ENCODE measurements around the gene MEOX1. TPM values are rescaled to one million over a fixed set of nuclear protein-coding genes. Genes with fewer than 3 reads are reported as not detected.

MEOX1 gene
- total and polyA plus RNA-seq, 2 experiments from 2014 or later: 0.32 to 1.0 TPM

- H3K27ac ChIP-seq: no peak overlapping the region
- TF ChIP-seq CTCF (IDR thresholded peaks at IDR 0.05; ENCODE audit: low read depth, low read length): no peak
These were observed 9.6 kb downstream of the MEOX1 start for GRCh38 chr17:43652124-43652480.

GRCh38 chr17:43650471-43650870 lies 11.3 kb downstream of the MEOX1 start:
- no peaks in the 10 kb centered on the region for H3K36me3 ChIP-seq
- no peak for TF ChIP-seq CTCF (IDR thresholded peaks at IDR 0.05; ENCODE audit: low read depth, low read length)
- H3K9me3 ChIP-seq (ENCODE audit: low read depth): no peaks in the 10 kb centered on the region
- no peak overlapping the region for H3K27ac ChIP-seq
- DNase-seq (ENCODE audit: low read depth in 1 of 2, low spot score in 1 of 2): no peak
- H3K4me3 ChIP-seq: no peak overlapping the region
- peaks cover 8% of the 10 kb centered on the region for H3K4me1 ChIP-seq (ENCODE audit: low read depth)
- peaks cover 6% of the 10 kb centered on the region for H3K27me3 ChIP-seq

More at GRCh38 chr17:43652124-43652480, 9.6 kb downstream of the MEOX1 start:
- no peak overlapping the region for H3K4me3 ChIP-seq
- H3K9me3 ChIP-seq (ENCODE audit: low read depth): no peaks in the 10 kb centered on the region
- DNase-seq (ENCODE audit: low read depth in 1 of 2, low spot score in 1 of 2): no peak
- H3K4me1 ChIP-seq (ENCODE audit: low read depth): peaks cover 8% of the 10 kb centered on the region
- no peaks in the 10 kb centered on the region for H3K27me3 ChIP-seq
- no peaks in the 10 kb centered on the region for H3K36me3 ChIP-seq

GRCh38 chr17:43648916-43649315 lies 12.8 kb downstream of the MEOX1 start:
- Histone ChIP-seq H3K9me3 (ENCODE audit: low read depth) (no peaks in the 10 kb centered on the region), H3K27me3 (peaks cover 6% of the 10 kb centered on the region), H3K4me3 (no peak overlapping the region), H3K36me3 (no peaks in the 10 kb centered on the region), H3K27ac (no peak overlapping the region), H3K4me1 (ENCODE audit: low read depth) (peaks cover 8% of the 10 kb centered on the region)
- TF ChIP-seq CTCF (IDR thresholded peaks at IDR 0.05; ENCODE audit: low read depth, low read length): no peak
- DNase-seq (ENCODE audit: low read depth in 1 of 2, low spot score in 1 of 2): peak in 1 of 2 donors; percentile 57

- no peak for TF ChIP-seq CTCF (IDR thresholded peaks at IDR 0.05; ENCODE audit: low read depth, low read length)
- Histone ChIP-seq H3K27ac (no peak overlapping the region), H3K4me3 (no peak overlapping the region), H3K9me3 (ENCODE audit: low read depth) (no peaks in the 10 kb centered on the region), H3K27me3 (peaks cover 6% of the 10 kb centered on the region), H3K4me1 (ENCODE audit: low read depth) (peaks cover 5% of the 10 kb centered on the region), H3K36me3 (no peaks in the 10 kb centered on the region)
- DNase-seq (ENCODE audit: low read depth in 1 of 2, low spot score in 1 of 2): peak in 1 of 2 donors; percentile 81
These were observed 15.8 kb downstream of the MEOX1 start for GRCh38 chr17:43645765-43646481.

GRCh38 chr17:43645450-43645764 lies 16.3 kb downstream of the MEOX1 start:
- Histone ChIP-seq H3K9me3 (ENCODE audit: low read depth) (no peaks in the 10 kb centered on the region), H3K4me3 (no peak overlapping the region), H3K4me1 (ENCODE audit: low read depth) (peaks cover 10% of the 10 kb centered on the region), H3K27ac (no peak overlapping the region), H3K27me3 (peaks cover 6% of the 10 kb centered on the region), H3K36me3 (no peaks in the 10 kb centered on the region)
- DNase-seq (ENCODE audit: low read depth in 1 of 2, low spot score in 1 of 2): no peak
- no peak for TF ChIP-seq CTCF (IDR thresholded peaks at IDR 0.05; ENCODE audit: low read depth, low read length)

Data from cardiac muscle cell (in vitro differentiated cells and primary cell).